RWPE2 (cell line): ENCODE measurements around the gene BAIAP2L2.

Experiments
- ATAC-seq: fragments of 200-7000 bp; cut with Tn5 transposase; 3 replicates; pipeline ENCODE4 v1.9.1; 2021; ENCODE audit warnings: low read depth
- DNase-seq: peaks from one replicate; pipeline ENCODE4 v3.0.0-alpha.2; 2020; ENCODE audit warnings: low spot score
- H3K27ac ChIP-seq: fragments of 450-650 bp; 2 replicates; pipeline ENCODE4 v1.5.1; 2017; ENCODE audit warnings: mild to moderate bottlenecking; ENCODE audit not compliant: poor library complexity, severe bottlenecking
- H3K27me3 ChIP-seq: fragments of 250-450 bp; sonication (Bioruptor Pico); 2 replicates; pipeline ENCODE4 v1.5.1; 2021; ENCODE audit warnings: mild to moderate bottlenecking, moderate library complexity; ENCODE audit not compliant: insufficient read depth, poor library complexity, severe bottlenecking
- H3K36me3 ChIP-seq: fragments of 250-450 bp; sonication (Bioruptor Pico); 2 replicates; pipeline ENCODE4 v1.5.1; 2020; ENCODE audit warnings: low read depth, mild to moderate bottlenecking, moderate library complexity
- H3K4me1 ChIP-seq: fragments of 250-450 bp; sonication (Bioruptor Pico); 2 replicates; pipeline ENCODE4 v1.5.1; 2021; ENCODE audit warnings: mild to moderate bottlenecking, moderate library complexity; ENCODE audit not compliant: insufficient read depth, poor library complexity, severe bottlenecking
- H3K4me3 ChIP-seq: fragments of 250-450 bp; sonication (Bioruptor Pico); 2 replicates; pipeline ENCODE4 v1.5.1; 2021; ENCODE audit warnings: mild to moderate bottlenecking, moderate library complexity; ENCODE audit not compliant: severe bottlenecking
- H3K9me3 ChIP-seq: fragments of 250-450 bp; sonication (Bioruptor Pico); 2 replicates; pipeline ENCODE4 v1.5.1; 2021; ENCODE audit warnings: mild to moderate bottlenecking, moderate library complexity; ENCODE audit not compliant: severe bottlenecking
- TF ChIP-seq, protein P1 (sequence below): fragments of 450-650 bp; IDR thresholded peaks from one replicate; pipeline ENCODE4 v1.5.1; 2017; ENCODE audit warnings: mild to moderate bottlenecking, moderate library complexity; ENCODE audit not compliant: poor library complexity, severe bottlenecking

The BAIAP2L2 gene

GRCh38 chr22:38082986-38083710, 27.3 kb downstream of the BAIAP2L2 start:
- no peak for DNase-seq
- no peaks in the 10 kb centered on the region for H3K36me3 ChIP-seq
- no peak overlapping the region for H3K27ac ChIP-seq
- H3K9me3 ChIP-seq = no peaks in the 10 kb centered on the region
- no peaks in the 10 kb centered on the region for H3K4me1 ChIP-seq
- no peak for ATAC-seq
- no peak overlapping the region for H3K4me3 ChIP-seq
- TF ChIP-seq, protein P1, sequence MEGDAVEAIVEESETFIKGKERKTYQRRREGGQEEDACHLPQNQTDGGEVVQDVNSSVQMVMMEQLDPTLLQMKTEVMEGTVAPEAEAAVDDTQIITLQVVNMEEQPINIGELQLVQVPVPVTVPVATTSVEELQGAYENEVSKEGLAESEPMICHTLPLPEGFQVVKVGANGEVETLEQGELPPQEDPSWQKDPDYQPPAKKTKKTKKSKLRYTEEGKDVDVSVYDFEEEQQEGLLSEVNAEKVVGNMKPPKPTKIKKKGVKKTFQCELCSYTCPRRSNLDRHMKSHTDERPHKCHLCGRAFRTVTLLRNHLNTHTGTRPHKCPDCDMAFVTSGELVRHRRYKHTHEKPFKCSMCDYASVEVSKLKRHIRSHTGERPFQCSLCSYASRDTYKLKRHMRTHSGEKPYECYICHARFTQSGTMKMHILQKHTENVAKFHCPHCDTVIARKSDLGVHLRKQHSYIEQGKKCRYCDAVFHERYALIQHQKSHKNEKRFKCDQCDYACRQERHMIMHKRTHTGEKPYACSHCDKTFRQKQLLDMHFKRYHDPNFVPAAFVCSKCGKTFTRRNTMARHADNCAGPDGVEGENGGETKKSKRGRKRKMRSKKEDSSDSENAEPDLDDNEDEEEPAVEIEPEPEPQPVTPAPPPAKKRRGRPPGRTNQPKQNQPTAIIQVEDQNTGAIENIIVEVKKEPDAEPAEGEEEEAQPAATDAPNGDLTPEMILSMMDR = no peak
- peaks cover 28% of the 10 kb centered on the region for H3K27me3 ChIP-seq

DNA sequence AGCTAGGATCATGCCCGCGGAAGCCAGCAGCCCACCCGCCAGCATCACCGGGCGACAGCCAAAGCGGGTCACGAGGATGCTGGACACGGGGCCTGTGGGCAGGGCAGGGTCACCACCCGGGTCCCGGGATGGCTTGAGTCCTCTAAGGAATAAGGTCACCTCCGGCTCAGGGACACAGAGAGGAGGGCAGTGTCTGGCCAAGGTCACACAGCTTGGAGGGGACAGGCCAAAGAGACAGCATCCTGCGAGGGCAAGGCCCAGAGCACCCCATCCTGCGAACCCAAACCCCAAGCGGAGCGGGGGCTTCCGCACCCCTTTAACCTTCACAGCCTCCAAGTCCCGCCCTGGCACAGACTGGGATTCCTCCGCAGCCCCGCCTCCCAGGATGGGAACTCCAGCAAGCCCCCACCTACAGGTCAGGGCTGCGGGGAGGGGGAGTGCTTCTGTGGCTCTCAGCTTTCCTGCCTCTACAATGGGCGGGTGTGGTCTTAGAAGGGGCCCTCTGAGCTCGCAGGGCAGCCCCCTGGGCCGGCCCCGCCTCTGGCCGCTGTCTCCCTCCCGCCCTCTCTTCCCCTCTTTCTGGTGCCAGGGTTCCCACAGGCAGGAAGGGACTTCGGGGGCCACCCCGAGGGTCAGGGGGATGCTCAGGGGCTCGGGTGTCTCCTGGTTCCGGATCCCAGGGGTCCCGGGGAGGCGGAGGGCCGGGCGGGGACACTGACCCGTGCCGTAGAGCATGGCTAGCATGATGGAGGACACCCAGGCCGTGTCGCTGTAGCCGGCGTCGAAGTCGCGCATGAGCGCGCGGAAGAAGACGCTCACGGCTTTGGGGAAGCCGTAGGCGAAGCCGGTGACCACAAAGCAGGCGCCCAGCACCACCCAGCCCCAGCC, 28.3 kb downstream of the BAIAP2L2 start:
- Histone ChIP-seq H3K4me1 (no peaks in the 10 kb centered on the region), H3K36me3 (no peaks in the 10 kb centered on the region), H3K27me3 (peaks cover 28% of the 10 kb centered on the region), H3K4me3 (no peak overlapping the region), H3K27ac (no peak overlapping the region), H3K9me3 (no peaks in the 10 kb centered on the region)
- TF ChIP-seq, protein P1 = no peak
- ATAC-seq (no peak), DNase-seq (no peak)

DNA sequence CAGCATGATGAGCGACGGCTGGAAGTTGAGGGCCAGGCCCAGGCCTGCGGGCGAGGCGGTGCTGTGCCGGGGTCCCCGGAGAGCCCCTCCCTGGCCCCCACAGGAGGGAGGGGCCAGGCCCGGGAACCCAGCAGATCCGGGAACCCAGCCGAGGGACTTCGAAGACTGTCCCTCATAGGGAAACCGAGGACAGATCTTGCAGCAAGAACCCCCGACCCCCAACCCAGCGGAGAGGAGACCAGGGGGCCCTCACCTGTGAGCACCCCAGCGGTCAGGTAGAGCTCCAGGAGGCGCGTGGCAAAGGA, 28.9 kb downstream of the BAIAP2L2 start:
- no peak overlapping the region for H3K27ac ChIP-seq
- TF ChIP-seq, protein P1 = no peak
- peak overlapping the region; percentile 13 for H3K4me3 ChIP-seq
- no peaks in the 10 kb centered on the region for H3K9me3 ChIP-seq
- H3K27me3 ChIP-seq = peaks cover 28% of the 10 kb centered on the region
- H3K36me3 ChIP-seq = no peaks in the 10 kb centered on the region
- no peaks in the 10 kb centered on the region for H3K4me1 ChIP-seq
- no peak for DNase-seq
- no peak for ATAC-seq

GRCh38 chr22:38080850-38081635, 29.4 kb downstream of the BAIAP2L2 start:
- no peak for DNase-seq
- Histone ChIP-seq H3K27me3 (peaks cover 28% of the 10 kb centered on the region), H3K9me3 (no peaks in the 10 kb centered on the region), H3K4me1 (no peaks in the 10 kb centered on the region), H3K36me3 (no peaks in the 10 kb centered on the region), H3K27ac (no peak overlapping the region), H3K4me3 (peak overlapping the region; percentile 13)
- TF ChIP-seq, protein P1 = no peak
- ATAC-seq = peak; percentile 20; the same call in 2 of the 3 replicates
